GM19324 (cell line): ENCODE data around the gene SND1.
A peak's percentile ranks its signal among the peaks of the same experiment; 100 is the strongest.

Source experiments
- ATAC-seq: cut with Tn5 transposase; IDR thresholded peaks from one replicate; pipeline ENCODE4 v1.9.1; 2021; ENCODE audit warnings: mild to moderate bottlenecking, moderate library complexity; ENCODE audit not compliant: unreplicated experiment, low FRiP score

SND1 gene

DNA sequence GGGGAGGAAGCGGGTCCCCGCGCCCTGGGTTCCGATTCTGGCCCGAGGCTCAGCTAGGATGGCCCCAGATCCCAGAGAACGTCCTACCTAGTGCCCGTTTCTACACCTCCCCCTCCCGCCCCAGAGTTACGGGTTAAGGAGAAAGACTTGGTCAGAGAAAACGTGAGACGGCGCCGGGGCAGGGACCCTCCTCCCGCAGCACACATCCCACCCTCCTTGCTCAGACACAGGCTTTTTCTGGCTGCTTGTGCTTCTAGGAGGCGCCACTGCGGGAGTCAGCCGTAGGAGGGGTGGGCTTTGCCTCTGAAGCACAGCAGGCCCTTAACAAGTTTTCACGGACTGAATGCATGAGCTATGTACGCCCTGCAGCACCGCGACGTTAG lies 484.2 kb downstream of the SND1 start:
- peak; percentile 7 for ATAC-seq

DNA sequence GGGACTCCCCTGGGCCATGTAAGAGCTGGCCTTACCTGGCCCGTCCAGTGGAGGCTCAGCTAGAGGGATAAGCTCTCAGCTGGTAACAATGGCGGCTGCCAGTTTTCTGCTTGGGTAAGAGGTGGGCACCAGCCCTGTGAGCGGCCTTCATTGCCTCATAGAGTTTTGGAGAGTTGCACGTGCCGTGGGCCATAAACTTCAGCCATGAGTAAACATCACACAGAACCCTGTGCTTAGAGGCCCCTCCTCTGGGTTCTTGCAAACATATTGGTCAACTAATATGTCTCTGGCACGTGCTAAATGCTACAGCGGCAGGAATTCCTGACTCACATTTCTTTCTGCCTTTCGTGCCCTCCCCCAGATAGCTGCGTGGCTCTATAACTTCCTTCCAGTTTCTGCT lies 485.2 kb downstream of the SND1 start:
- ATAC-seq, result no peak

GRCh38 chr7:128139406-128139805 lies 487.4 kb downstream of the SND1 start:
- ATAC-seq, result no peak

GRCh38 chr7:128141683-128142195 lies 489.7 kb downstream of the SND1 start:
- no peak for ATAC-seq
